ENCODE measurements around the gene SCYGR6. TPM values are rescaled to one million over a fixed set of nuclear protein-coding genes. Genes with fewer than 3 reads are reported as not detected.
A peak's percentile ranks its signal among the peaks of the same experiment; 100 is the strongest.

The SCYGR6 gene
- total RNA-seq, 4 donors from 2014 or later = not detected

DNA sequence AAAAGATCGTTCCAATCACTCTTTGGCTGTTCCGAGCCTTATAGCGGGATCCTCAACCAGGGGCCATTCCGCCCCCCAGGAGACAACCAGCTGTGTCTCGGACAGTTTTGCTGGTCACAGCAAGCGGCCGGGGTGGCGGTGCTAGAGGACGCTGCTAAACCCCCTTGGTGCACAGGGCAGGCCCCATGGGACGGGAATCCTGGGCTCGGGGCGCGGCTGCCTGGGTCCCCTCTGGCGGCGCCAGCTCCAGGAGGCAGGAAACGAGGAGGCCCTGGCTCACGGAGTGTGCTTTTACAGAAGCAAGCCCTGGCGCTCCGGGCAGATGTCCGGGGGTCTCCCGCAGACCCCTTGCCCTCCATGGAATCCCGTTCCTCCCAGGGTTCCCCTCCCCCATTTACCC lies 43.3 kb upstream of the SCYGR6 start:
- in situ Hi-C loops (cut with MboI; ENCODE audit: low pct_ligation_motif_present in 1 of 4, low pct_unique_long_range_greater_than_20kb in 1 of 4, low sequenced_read_pairs in 3 of 4) (loop anchor here (10.0 to 25.0 kb wide), 7 partner anchors 97 to 631 kb away; partner anchors contain the start of gene SCYGR5 (in 2 of the 4)), intact Hi-C loops (cut with DNase I; ENCODE audit: low total_unique reads) (loop anchor here (5.0 to 10.0 kb wide), 3 partner anchors 111 to 363 kb away; no protein-coding TSS in a partner anchor)
- whole genome bisulfite sequencing, 2 donors (ENCODE audit: low coverage in 1 of 2) = 93% methylated on average over 15 of the region's 22 CpGs; no CpG with 5 or more reads in 1 of the 2 donors
- H3K4me3 ChIP-seq = no peak overlapping the region
- H3K9me3 ChIP-seq = no peaks in the 10 kb centered on the region
- H3K4me1 ChIP-seq = peaks cover under 1 to 8% (median 6%) of the 10 kb centered on the region in 4 donors
- no peak for TF ChIP-seq POLR2AphosphoS5 (IDR thresholded peaks at IDR 0.05)
- TF ChIP-seq POLR2A (IDR thresholded peaks at IDR 0.05) = no peak
- TF ChIP-seq, protein P1, sequence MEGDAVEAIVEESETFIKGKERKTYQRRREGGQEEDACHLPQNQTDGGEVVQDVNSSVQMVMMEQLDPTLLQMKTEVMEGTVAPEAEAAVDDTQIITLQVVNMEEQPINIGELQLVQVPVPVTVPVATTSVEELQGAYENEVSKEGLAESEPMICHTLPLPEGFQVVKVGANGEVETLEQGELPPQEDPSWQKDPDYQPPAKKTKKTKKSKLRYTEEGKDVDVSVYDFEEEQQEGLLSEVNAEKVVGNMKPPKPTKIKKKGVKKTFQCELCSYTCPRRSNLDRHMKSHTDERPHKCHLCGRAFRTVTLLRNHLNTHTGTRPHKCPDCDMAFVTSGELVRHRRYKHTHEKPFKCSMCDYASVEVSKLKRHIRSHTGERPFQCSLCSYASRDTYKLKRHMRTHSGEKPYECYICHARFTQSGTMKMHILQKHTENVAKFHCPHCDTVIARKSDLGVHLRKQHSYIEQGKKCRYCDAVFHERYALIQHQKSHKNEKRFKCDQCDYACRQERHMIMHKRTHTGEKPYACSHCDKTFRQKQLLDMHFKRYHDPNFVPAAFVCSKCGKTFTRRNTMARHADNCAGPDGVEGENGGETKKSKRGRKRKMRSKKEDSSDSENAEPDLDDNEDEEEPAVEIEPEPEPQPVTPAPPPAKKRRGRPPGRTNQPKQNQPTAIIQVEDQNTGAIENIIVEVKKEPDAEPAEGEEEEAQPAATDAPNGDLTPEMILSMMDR (IDR thresholded peaks at IDR 0.05) = no peak
- TF ChIP-seq EP300 (IDR thresholded peaks at IDR 0.05; ENCODE audit: low read depth) = no peak
- H3K36me3 ChIP-seq = no peaks in the 10 kb centered on the region
- no peaks in the 10 kb centered on the region for H3K27me3 ChIP-seq
- H3K27ac ChIP-seq = no peak overlapping the region
- no peak for DNase-seq

DNA sequence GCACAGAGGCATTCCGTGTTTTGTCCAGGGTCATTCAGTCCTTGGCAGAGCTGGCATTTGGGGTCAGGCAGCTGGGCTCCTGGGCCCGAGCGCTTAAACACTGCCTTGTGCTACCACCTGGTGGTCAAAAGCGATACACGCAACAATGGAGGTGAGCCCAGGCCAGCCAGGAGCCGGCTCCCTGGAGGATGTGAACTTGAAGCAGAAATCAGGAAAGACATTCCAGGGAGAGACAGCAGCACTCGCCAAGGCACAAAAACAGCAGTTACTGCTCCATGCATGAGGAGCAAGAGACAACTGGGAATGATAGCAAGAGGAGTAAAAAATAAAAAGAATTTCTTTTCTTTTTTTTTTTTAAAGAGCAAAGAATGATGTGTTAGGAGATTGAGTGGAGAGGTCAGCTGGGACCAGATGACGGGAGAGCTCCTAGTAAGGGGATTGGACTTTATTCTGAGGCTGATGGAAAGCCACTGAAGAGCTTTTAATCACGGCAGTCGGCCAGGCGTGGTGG lies 41.9 kb upstream of the SCYGR6 start:
- H3K27ac ChIP-seq = peak overlapping the region in 2 of 4 donors; percentile 22 to 33
- TF ChIP-seq, protein P1 (IDR thresholded peaks at IDR 0.05) = peak; percentile 83 to 93 (median 86)
- TF ChIP-seq POLR2A (IDR thresholded peaks at IDR 0.05) = no peak
- in situ Hi-C loops (cut with MboI; ENCODE audit: low pct_ligation_motif_present in 1 of 4, low pct_unique_long_range_greater_than_20kb in 1 of 4, low sequenced_read_pairs in 3 of 4) = loop anchor here (10.0 to 25.0 kb wide), 7 partner anchors 98 to 629 kb away; partner anchors contain the start of gene SCYGR5 (in 2 of the 4)
- H3K4me3 ChIP-seq = no peak overlapping the region
- DNase-seq = peak; percentile 85
- H3K36me3 ChIP-seq = no peaks in the 10 kb centered on the region
- peaks cover 5 to 16% (median 14%) of the 10 kb centered on the region in 4 donors for H3K4me1 ChIP-seq
- H3K27me3 ChIP-seq = no peaks in the 10 kb centered on the region
- intact Hi-C loops (cut with DNase I; ENCODE audit: low total_unique reads) = loop anchor here (5.0 to 10.0 kb wide), 3 partner anchors 109 to 362 kb away; no protein-coding TSS in a partner anchor
- WGBS, 2 donors (ENCODE audit: low coverage in 1 of 2) = 19 to 22% methylated on average over 7 to 11 of the region's 11 CpGs
- H3K9me3 ChIP-seq = no peaks in the 10 kb centered on the region

DNA sequence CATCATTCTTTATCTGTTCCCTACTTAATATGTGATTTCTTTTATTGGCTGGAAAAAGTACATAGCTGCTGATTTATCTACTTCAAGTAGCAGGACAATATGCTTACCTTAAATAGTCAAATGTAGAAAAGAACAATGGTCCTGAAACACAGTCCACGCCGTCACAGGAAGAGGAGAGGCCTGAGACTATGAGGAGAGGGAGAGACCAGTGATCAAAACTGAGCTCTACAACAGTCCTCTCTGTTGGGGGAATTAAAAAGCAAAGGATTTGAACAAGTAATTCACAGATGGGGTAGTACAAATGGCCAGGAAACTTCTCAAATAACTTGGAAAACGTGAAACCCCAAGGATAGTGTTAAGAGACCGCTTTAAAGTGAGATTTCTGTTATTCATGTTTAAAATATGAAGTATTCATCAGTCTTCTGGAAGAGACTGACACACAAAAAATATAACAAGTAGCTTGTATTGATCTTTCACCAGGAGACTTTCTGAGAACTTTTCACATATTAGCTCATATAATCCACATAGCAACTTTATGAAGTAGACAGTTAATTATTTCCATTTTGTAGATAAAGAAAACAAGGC lies 41.3 kb upstream of the SCYGR6 start:
- WGBS, 2 donors (ENCODE audit: low coverage in 1 of 2) = 39 to 55% methylated on average over 4 of the region's 4 CpGs
- Histone ChIP-seq H3K4me3 (no peak overlapping the region), H3K36me3 (no peaks in the 10 kb centered on the region), H3K27ac (peak overlapping the region in 2 of 4 donors; percentile 22 to 33), H3K9me3 (no peaks in the 10 kb centered on the region), H3K27me3 (no peaks in the 10 kb centered on the region), H3K4me1 (peaks cover 8 to 22% (median 19%) of the 10 kb centered on the region in 4 donors)
- no peak for DNase-seq
- no peak for TF ChIP-seq EP300 (IDR thresholded peaks at IDR 0.05; ENCODE audit: low read depth)
- TF ChIP-seq, protein P1 (IDR thresholded peaks at IDR 0.05) = no peak
- in situ Hi-C loops (cut with MboI; ENCODE audit: low pct_ligation_motif_present in 1 of 4, low pct_unique_long_range_greater_than_20kb in 1 of 4, low sequenced_read_pairs in 3 of 4) (loop anchor here (10.0 to 25.0 kb wide), 7 partner anchors 99 to 629 kb away; partner anchors contain the start of gene SCYGR5 (in 2 of the 4)), intact Hi-C loops (cut with DNase I; ENCODE audit: low total_unique reads) (loop anchor here (5.0 to 10.0 kb wide), 3 partner anchors 109 to 361 kb away; no protein-coding TSS in a partner anchor)

DNA sequence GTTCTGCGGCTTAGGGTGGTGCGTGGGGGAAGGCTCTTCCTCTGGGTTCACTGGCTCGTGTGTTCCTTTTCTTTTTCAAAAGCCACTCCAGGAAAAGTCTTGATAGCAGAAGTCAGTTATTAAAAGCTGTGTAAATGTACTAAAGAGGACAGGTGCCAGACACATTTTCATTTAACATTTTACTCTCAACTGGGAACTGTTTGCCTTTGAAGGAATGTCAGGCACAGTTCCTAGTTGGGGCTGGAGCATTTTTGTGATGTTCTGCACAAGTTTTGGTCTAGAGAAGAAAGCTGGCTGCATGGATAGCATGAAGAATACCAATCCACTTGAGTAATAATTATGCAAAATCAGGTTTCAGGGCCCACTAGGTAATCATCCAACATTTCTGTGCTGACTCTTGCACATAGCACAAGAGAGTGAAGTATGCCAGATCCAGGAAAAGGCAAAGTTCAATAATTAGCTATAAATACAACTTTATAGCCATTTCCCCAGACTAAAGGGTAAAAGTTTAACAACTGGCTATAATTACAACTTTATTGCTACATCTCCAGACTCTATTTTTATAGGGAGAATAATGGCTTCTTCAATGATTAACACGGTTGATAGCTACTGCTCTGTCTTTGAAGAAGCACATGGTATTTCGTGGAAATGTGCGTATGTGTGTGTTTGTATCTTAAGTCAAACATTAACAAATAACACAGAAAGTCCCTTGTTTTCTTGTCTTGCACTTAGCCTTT lies 37.4 kb upstream of the SCYGR6 start:
- Histone ChIP-seq H3K27ac (peak overlapping the region; percentile 74 to 79 (median 77)), H3K36me3 (no peaks in the 10 kb centered on the region), H3K4me1 (peaks cover 8 to 30% (median 21%) of the 10 kb centered on the region in 4 donors), H3K4me3 (no peak overlapping the region), H3K27me3 (no peaks in the 10 kb centered on the region), H3K9me3 (no peaks in the 10 kb centered on the region)
- intact Hi-C loops (cut with DNase I; ENCODE audit: low total_unique reads) (loop anchor here (10.0 kb wide), 2 partner anchors 277 to 357 kb away; no protein-coding TSS in a partner anchor), in situ Hi-C loops (cut with MboI; ENCODE audit: low pct_ligation_motif_present in 1 of 4, low pct_unique_long_range_greater_than_20kb in 1 of 4, low sequenced_read_pairs in 3 of 4) (loop anchor here (5.0 to 25.0 kb wide), 9 partner anchors 97 to 625 kb away; partner anchors contain the start of gene SCYGR5 (in 2 of the 4))
- no peak for DNase-seq
- no peak for TF ChIP-seq POLR2A (IDR thresholded peaks at IDR 0.05)
- TF ChIP-seq EP300 (IDR thresholded peaks at IDR 0.05; ENCODE audit: low read depth) = no peak
- TF ChIP-seq, protein P1 (IDR thresholded peaks at IDR 0.05) = no peak
- TF ChIP-seq POLR2AphosphoS5 (IDR thresholded peaks at IDR 0.05) = peak in 1 of 3 donors; percentile 31
- 33 to 45% methylated on average over 3 to 6 of the region's 6 CpGs for WGBS, 2 donors (ENCODE audit: low coverage in 1 of 2)
